GM18520 (cell line): ENCODE measurements around the gene MLIP.
"Not testable (repeated sequence)": the region's sequence is repeated elsewhere in the genome, so short reads cannot be mapped to it uniquely, and the experiment has no call there.

Experiments used
- ATAC-seq: cut with Tn5 transposase; IDR thresholded peaks from one replicate; pipeline ENCODE4 v1.9.1; 2021; ENCODE audit not compliant: unreplicated experiment

Gene MLIP

GRCh38 chr6:54135665-54136369, 24.6 kb downstream of the MLIP start:
- no peak for ATAC-seq

- ATAC-seq: no peak
Observed at GRCh38 chr6:54138795-54139194, 27.6 kb downstream of the MLIP start.

GRCh38 chr6:54140811-54141210, 29.6 kb downstream of the MLIP start:
- no peak for ATAC-seq

GRCh38 chr6:54142889-54143519, 31.8 kb downstream of the MLIP start:
- no peak for ATAC-seq

- no peak for ATAC-seq
Observed at GRCh38 chr6:54151861-54152260, 40.6 kb downstream of the MLIP start.

- no peak for ATAC-seq
Observed at GRCh38 chr6:54156650-54157250, 45.5 kb downstream of the MLIP start.

GRCh38 chr6:54157405-54157804, 46.2 kb downstream of the MLIP start:
- ATAC-seq: no peak

- no peak for ATAC-seq
Observed at GRCh38 chr6:54173089-54173488, 61.8 kb downstream of the MLIP start.

- ATAC-seq: no peak
Observed at GRCh38 chr6:54179152-54179551, 67.9 kb downstream of the MLIP start.

- no peak for ATAC-seq
Observed at GRCh38 chr6:54183616-54184015, 72.4 kb downstream of the MLIP start.

GRCh38 chr6:54185885-54186284, 74.6 kb downstream of the MLIP start:
- ATAC-seq: no peak

GRCh38 chr6:54188846-54189245, 77.6 kb downstream of the MLIP start:
- ATAC-seq: no peak

- no peak for ATAC-seq
Observed at GRCh38 chr6:54191461-54191860, 80.2 kb downstream of the MLIP start.

GRCh38 chr6:54192993-54193392, 81.8 kb downstream of the MLIP start:
- ATAC-seq: no peak

- no peak for ATAC-seq
Observed at GRCh38 chr6:54193560-54193959, 82.3 kb downstream of the MLIP start.

GRCh38 chr6:54194067-54194466, 82.8 kb downstream of the MLIP start:
- no peak for ATAC-seq

GRCh38 chr6:54195637-54196036, 84.4 kb downstream of the MLIP start:
- ATAC-seq: no peak

GRCh38 chr6:54196905-54197304, 85.7 kb downstream of the MLIP start:
- ATAC-seq: no peak

- no peak for ATAC-seq
Observed at GRCh38 chr6:54198134-54198533, 86.9 kb downstream of the MLIP start.

GRCh38 chr6:54203474-54204035, 92.3 kb downstream of the MLIP start:
- ATAC-seq: not testable (repeated sequence)

GRCh38 chr6:54204921-54205591, 93.8 kb downstream of the MLIP start:
- no peak for ATAC-seq

GRCh38 chr6:54206510-54206909, 95.3 kb downstream of the MLIP start:
- ATAC-seq: no peak
